WTC11 (cell line): ENCODE results near the gene CCBE1.

Experiments
- CREB1 ChIP-seq: sonication (generic); formaldehyde crosslinking; IDR thresholded peaks from 2 replicates; pipeline ENCODE4 v1.8.0; 2023; ENCODE audit warnings: mild to moderate bottlenecking, missing genetic modification reagents
- CREM ChIP-seq: sonication (generic); formaldehyde crosslinking; IDR thresholded peaks from 2 replicates; pipeline ENCODE4 v1.8.1; 2022; ENCODE audit warnings: mild to moderate bottlenecking, missing genetic modification reagents, moderate library complexity
- CTCF ChIP-seq: fragments of 200-600 bp; IDR thresholded peaks from 2 replicates; pipeline ENCODE4 v1.8.0; 2022; ENCODE audit warnings: antibody characterized with exemption
- ESRRA ChIP-seq: sonication (generic); formaldehyde crosslinking; IDR thresholded peaks from 2 replicates; pipeline ENCODE4 v1.8.1; 2022; ENCODE audit warnings: mild to moderate bottlenecking, missing genetic modification reagents, borderline replicate concordance
- OVOL2 ChIP-seq: fragments of 250-450 bp; sonication (Bioruptor Pico); IDR thresholded peaks from 2 replicates; pipeline ENCODE4 v1.9.0; 2021; ENCODE audit warnings: mild to moderate bottlenecking, borderline replicate concordance
- SMAD3 ChIP-seq: sonication (generic); formaldehyde crosslinking; IDR thresholded peaks from 2 replicates; pipeline ENCODE4 v1.8.0; 2022; ENCODE audit warnings: missing genetic modification reagents, mild to moderate bottlenecking, borderline replicate concordance
- ZNF317 ChIP-seq: sonication (generic); formaldehyde crosslinking; IDR thresholded peaks from 2 replicates; pipeline ENCODE4 v1.8.1; 2023; ENCODE audit warnings: low read depth, mild to moderate bottlenecking, moderate library complexity, missing genetic modification reagents, borderline replicate concordance
- ZNF396 ChIP-seq: fragments of 250-450 bp; sonication (Bioruptor Pico); IDR thresholded peaks from 2 replicates; pipeline ENCODE4 v1.8.0; 2021; ENCODE audit warnings: mild to moderate bottlenecking, moderate library complexity, borderline replicate concordance

GRCh38 chr18:59481436-59481835 lies 215.8 kb downstream of the CCBE1 start:
- TF ChIP-seq ZNF317 (CRISPR knock-in tag) (no peak), CTCF (no peak), CREB1 (CRISPR knock-in tag) (no peak), OVOL2 (CRISPR knock-in tag) (no peak), ESRRA (CRISPR knock-in tag) (no peak), SMAD3 (CRISPR knock-in tag) (no peak), ZNF396 (CRISPR knock-in tag) (no peak), CREM (CRISPR knock-in tag) (no peak)
